ENCODE data around the gene PLLP. TPM values are rescaled to one million over a fixed set of nuclear protein-coding genes. Genes with fewer than 3 reads are reported as not detected.

PLLP gene
- total RNA-seq, 1 donor from 2014 or later: 44.0 TPM

GRCh38 chr16:57242650-57243049, 41.8 kb downstream of the PLLP start:
- Histone ChIP-seq H3K4me1 (peaks cover 12% of the 10 kb centered on the region), H3K27ac (no peak overlapping the region), H3K36me3 (peaks cover 0 to 7% of the 10 kb centered on the region in 2 donors), H3K9me3 (no peaks in the 10 kb centered on the region), H3K27me3 (no peaks in the 10 kb centered on the region), H3K4me3 (no peak overlapping the region)
- no peak for DNase-seq (ENCODE audit: extremely low spot score in 2 of 2)
- no peak for TF ChIP-seq CTCF (IDR thresholded peaks at IDR 0.05)
- no peak for TF ChIP-seq POLR2A (IDR thresholded peaks at IDR 0.05)
- TF ChIP-seq POLR2AphosphoS5 (IDR thresholded peaks at IDR 0.05; ENCODE audit: insufficient read depth in 1 of 2, low read depth in 1 of 2): no peak
- intact Hi-C loops (cut with DNase I): loop anchor here (10.0 kb wide), 1 partner anchor 58 kb away; the partner anchor contains the start of genes PSME3IP1 and RSPRY1

GRCh38 chr16:57240851-57241250, 43.6 kb downstream of the PLLP start:
- Histone ChIP-seq H3K4me3 (no peak overlapping the region), H3K4me1 (peaks cover 2% of the 10 kb centered on the region), H3K27me3 (no peaks in the 10 kb centered on the region), H3K9me3 (no peaks in the 10 kb centered on the region), H3K36me3 (peaks cover 0 to 5% of the 10 kb centered on the region in 2 donors), H3K27ac (no peak overlapping the region)
- no peak for TF ChIP-seq CTCF (IDR thresholded peaks at IDR 0.05)
- TF ChIP-seq POLR2A (IDR thresholded peaks at IDR 0.05): no peak
- no peak for TF ChIP-seq POLR2AphosphoS5 (IDR thresholded peaks at IDR 0.05; ENCODE audit: insufficient read depth in 1 of 2, low read depth in 1 of 2)
- no peak for DNase-seq (ENCODE audit: extremely low spot score in 2 of 2)
- intact Hi-C loops (cut with DNase I): loop anchor here (10.0 kb wide), 1 partner anchor 56 kb away; the partner anchor contains the start of genes PSME3IP1 and RSPRY1

GRCh38 chr16:57239107-57239506, 45.4 kb downstream of the PLLP start:
- TF ChIP-seq CTCF (IDR thresholded peaks at IDR 0.05) (no peak), POLR2AphosphoS5 (IDR thresholded peaks at IDR 0.05; ENCODE audit: insufficient read depth in 1 of 2, low read depth in 1 of 2) (no peak), POLR2A (IDR thresholded peaks at IDR 0.05) (no peak)
- Histone ChIP-seq H3K27me3 (no peaks in the 10 kb centered on the region), H3K4me3 (no peak overlapping the region), H3K4me1 (peaks cover 5% of the 10 kb centered on the region), H3K27ac (no peak overlapping the region), H3K36me3 (peaks cover 0 to 21% of the 10 kb centered on the region in 2 donors), H3K9me3 (no peaks in the 10 kb centered on the region)
- intact Hi-C loops (cut with DNase I): no loop called here
- DNase-seq (ENCODE audit: extremely low spot score in 2 of 2): no peak

GRCh38 chr16:57238682-57239081, 45.8 kb downstream of the PLLP start:
- H3K4me3 ChIP-seq: no peak overlapping the region
- H3K27ac ChIP-seq: no peak overlapping the region
- H3K36me3 ChIP-seq: peaks cover 0 to 24% of the 10 kb centered on the region in 2 donors
- intact Hi-C loops (cut with DNase I): no loop called here
- no peaks in the 10 kb centered on the region for H3K27me3 ChIP-seq
- H3K9me3 ChIP-seq: no peaks in the 10 kb centered on the region
- H3K4me1 ChIP-seq: peaks cover 5% of the 10 kb centered on the region
- TF ChIP-seq CTCF (IDR thresholded peaks at IDR 0.05) (no peak), POLR2A (IDR thresholded peaks at IDR 0.05) (no peak), POLR2AphosphoS5 (IDR thresholded peaks at IDR 0.05; ENCODE audit: insufficient read depth in 1 of 2, low read depth in 1 of 2) (no peak)
- no peak for DNase-seq (ENCODE audit: extremely low spot score in 2 of 2)

- Histone ChIP-seq H3K4me1 (peaks cover 11% of the 10 kb centered on the region), H3K27me3 (no peaks in the 10 kb centered on the region), H3K36me3 (peaks cover 0 to 51% of the 10 kb centered on the region in 2 donors), H3K4me3 (no peak overlapping the region), H3K9me3 (no peaks in the 10 kb centered on the region), H3K27ac (no peak overlapping the region)
- TF ChIP-seq POLR2AphosphoS5 (IDR thresholded peaks at IDR 0.05; ENCODE audit: insufficient read depth in 1 of 2, low read depth in 1 of 2): no peak
- TF ChIP-seq CTCF (IDR thresholded peaks at IDR 0.05): no peak
- no peak for TF ChIP-seq POLR2A (IDR thresholded peaks at IDR 0.05)
- no peak for DNase-seq (ENCODE audit: extremely low spot score in 2 of 2)
- intact Hi-C loops (cut with DNase I): no loop called here
Observed at GRCh38 chr16:57236022-57236350, 48.5 kb downstream of the PLLP start.
